Tibial artery (tissue), 4 donors: ENCODE results near the gene TPPP3.
A peak's percentile ranks its signal among the peaks of the same experiment; 100 is the strongest.
"Not testable (repeated sequence)": the region's sequence is repeated elsewhere in the genome, so short reads cannot be mapped to it uniquely, and the experiment has no call there.

Experiments
- DNase-seq, 2 donors: peaks; one replicate each; pipeline ENCODE4 v3.0.0-alpha.2; 2019
- H3K27ac ChIP-seq, 2 donors: fragments of 200-600 bp; sonication (generic) in 1 of 2; 1 replicate in 1 of 2; 2 replicates in 1 of 2; pipeline ENCODE4 v1.5.1; 2018 to 2019; ENCODE audit warnings: mild to moderate bottlenecking in 1 of 2
- H3K27me3 ChIP-seq, 2 donors: fragments of 200-600 bp; sonication (generic) in 1 of 2; one replicate each; pipeline versions ENCODE4 v1.5.1 to v1.6.0; 2016 to 2019
- H3K36me3 ChIP-seq, 3 donors: fragments of 200-600 bp; sonication (generic) in 2 of 3; one replicate each; pipeline ENCODE4 v1.5.1; 2016 to 2019; ENCODE audit warnings: mild to moderate bottlenecking in 2 of 3
- H3K4me1 ChIP-seq, 4 donors: fragments of 200-600 bp; sonication (generic) in 2 of 4; 1 replicate in 3 of 4; 2 replicates in 1 of 4; pipeline ENCODE4 v1.5.1; 2016 to 2019
- H3K4me3 ChIP-seq, 2 donors: fragments of 200-600 bp; sonication (generic) in 1 of 2; 1 replicate in 1 of 2; 2 replicates in 1 of 2; pipeline ENCODE4 v1.5.1; 2018 to 2019; ENCODE audit warnings: mild to moderate bottlenecking in 2 of 2
- H3K9me3 ChIP-seq, 3 donors: fragments of 200-600 bp; sonication (generic) in 1 of 3; one replicate each; pipeline ENCODE4 v1.5.1; 2016 to 2019
- intact Hi-C: fragments of 100-400 bp; cut with DNase I; formaldehyde crosslinking; loops from one replicate; pipeline ENCODE4 v1.15.0; 2023; ENCODE audit warnings: low total_unique reads
- TF ChIP-seq, protein P1 (sequence below), 2 experiments: fragments of 200-600 bp in 1 of 2; fragments of 450-650 bp in 1 of 2; IDR thresholded peaks; one replicate each; pipeline ENCODE4 v1.5.1; 2017 to 2019; ENCODE audit warnings: antibody characterized with exemption in 2 of 2, mild to moderate bottlenecking in 1 of 2, moderate library complexity in 1 of 2

Gene TPPP3

DNA sequence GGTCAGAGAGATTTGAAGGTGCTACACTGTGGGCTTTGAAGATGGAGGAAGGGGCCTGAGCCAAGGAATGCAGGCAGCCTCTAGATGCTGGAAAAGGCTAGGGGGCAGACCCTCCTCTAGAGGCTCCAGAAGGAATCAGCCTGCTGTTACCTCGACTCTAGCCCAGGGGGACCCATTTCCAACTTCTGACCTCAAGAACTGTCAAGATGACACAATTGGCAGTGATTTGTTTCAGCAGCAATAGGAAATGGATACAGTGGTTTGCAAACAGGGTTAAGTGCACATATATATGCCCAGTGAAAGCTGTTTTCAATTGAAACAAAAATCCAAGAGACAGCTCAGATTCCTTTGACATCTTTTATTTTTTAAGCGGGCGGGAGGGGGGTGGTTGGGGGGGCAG, 26.6 kb upstream of the TPPP3 start:
- no peak for DNase-seq
- Histone ChIP-seq H3K4me3 (no peak overlapping the region), H3K9me3 (no peaks in the 10 kb centered on the region), H3K27ac (no peak overlapping the region), H3K27me3 (peaks cover 0 to 11% of the 10 kb centered on the region in 2 donors), H3K36me3 (no peaks in the 10 kb centered on the region), H3K4me1 (peaks cover 0 to 15% (median 12%) of the 10 kb centered on the region in 4 donors)
- TF ChIP-seq, protein P1, sequence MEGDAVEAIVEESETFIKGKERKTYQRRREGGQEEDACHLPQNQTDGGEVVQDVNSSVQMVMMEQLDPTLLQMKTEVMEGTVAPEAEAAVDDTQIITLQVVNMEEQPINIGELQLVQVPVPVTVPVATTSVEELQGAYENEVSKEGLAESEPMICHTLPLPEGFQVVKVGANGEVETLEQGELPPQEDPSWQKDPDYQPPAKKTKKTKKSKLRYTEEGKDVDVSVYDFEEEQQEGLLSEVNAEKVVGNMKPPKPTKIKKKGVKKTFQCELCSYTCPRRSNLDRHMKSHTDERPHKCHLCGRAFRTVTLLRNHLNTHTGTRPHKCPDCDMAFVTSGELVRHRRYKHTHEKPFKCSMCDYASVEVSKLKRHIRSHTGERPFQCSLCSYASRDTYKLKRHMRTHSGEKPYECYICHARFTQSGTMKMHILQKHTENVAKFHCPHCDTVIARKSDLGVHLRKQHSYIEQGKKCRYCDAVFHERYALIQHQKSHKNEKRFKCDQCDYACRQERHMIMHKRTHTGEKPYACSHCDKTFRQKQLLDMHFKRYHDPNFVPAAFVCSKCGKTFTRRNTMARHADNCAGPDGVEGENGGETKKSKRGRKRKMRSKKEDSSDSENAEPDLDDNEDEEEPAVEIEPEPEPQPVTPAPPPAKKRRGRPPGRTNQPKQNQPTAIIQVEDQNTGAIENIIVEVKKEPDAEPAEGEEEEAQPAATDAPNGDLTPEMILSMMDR (IDR thresholded peaks at IDR 0.05), result no peak
- intact Hi-C loops, result no loop called here

DNA sequence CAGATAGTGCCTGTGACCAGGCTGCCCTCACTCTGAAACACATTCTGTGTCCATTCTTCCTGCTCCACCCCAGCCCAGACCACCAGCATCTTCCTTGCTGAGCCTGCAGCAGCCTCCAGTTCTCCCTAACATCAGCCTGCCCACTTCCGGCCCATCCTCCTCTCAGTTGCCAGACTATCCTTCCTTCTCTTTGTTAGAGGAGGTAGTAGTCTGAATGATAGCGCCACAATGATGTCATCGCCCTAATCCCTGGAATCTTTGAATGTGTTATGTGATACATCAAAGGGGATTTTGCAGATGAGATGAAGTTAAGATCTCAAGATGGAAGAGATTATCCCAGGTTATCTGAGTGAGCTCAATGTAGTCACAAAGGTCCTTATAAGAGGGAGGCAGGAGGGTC, 26.2 kb upstream of the TPPP3 start:
- Histone ChIP-seq H3K4me3 (no peak overlapping the region), H3K36me3 (no peaks in the 10 kb centered on the region), H3K9me3 (no peaks in the 10 kb centered on the region), H3K4me1 (peaks cover 0 to 19% (median 12%) of the 10 kb centered on the region in 4 donors), H3K27me3 (peaks cover 0 to 7% of the 10 kb centered on the region in 2 donors), H3K27ac (no peak overlapping the region)
- intact Hi-C loops, result no loop called here
- TF ChIP-seq, protein P1 (IDR thresholded peaks at IDR 0.05), result no peak
- no peak for DNase-seq

DNA sequence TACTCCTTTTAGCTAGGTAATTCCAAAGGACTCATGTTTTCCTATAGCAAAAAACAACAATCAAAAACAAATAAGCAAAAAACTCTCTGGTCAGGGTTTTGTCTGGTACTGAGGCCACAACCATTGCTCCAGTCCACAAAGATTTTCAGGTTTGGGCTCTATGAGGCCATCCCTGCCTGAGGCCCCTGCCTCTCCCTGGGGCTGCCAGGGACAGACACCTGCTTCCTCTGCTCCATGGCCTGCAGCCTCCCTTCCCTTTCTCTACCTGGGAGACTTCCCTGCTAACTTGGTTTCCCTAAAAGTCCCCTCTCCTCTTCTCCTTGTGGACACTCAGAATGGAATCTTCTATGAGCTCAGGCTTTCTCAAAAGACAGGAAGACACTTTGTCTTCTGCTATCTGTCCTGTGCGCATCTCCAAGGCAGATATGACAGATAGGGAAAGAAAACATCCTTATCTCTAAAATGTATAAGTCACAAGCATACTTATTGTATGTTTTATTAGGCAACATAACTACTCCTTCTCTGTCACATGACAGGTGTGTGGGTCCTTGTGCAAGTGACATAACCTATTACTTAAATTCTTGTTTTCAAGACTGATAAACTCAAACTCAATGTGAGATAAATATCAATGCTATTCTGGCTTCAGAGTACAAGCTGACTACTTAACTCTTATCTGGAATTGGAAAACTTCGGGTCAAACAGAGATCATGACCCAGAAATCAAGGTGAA, 24.2 kb upstream of the TPPP3 start:
- H3K9me3 ChIP-seq, result no peaks in the 10 kb centered on the region
- no peak overlapping the region for H3K27ac ChIP-seq
- DNase-seq, result no peak
- no peaks in the 10 kb centered on the region for H3K27me3 ChIP-seq
- intact Hi-C loops, result no loop called here
- H3K4me1 ChIP-seq, result peaks cover 0 to 19% (median 12%) of the 10 kb centered on the region in 4 donors
- TF ChIP-seq, protein P1 (IDR thresholded peaks at IDR 0.05), result no peak
- H3K36me3 ChIP-seq, result no peaks in the 10 kb centered on the region
- H3K4me3 ChIP-seq, result no peak overlapping the region

DNA sequence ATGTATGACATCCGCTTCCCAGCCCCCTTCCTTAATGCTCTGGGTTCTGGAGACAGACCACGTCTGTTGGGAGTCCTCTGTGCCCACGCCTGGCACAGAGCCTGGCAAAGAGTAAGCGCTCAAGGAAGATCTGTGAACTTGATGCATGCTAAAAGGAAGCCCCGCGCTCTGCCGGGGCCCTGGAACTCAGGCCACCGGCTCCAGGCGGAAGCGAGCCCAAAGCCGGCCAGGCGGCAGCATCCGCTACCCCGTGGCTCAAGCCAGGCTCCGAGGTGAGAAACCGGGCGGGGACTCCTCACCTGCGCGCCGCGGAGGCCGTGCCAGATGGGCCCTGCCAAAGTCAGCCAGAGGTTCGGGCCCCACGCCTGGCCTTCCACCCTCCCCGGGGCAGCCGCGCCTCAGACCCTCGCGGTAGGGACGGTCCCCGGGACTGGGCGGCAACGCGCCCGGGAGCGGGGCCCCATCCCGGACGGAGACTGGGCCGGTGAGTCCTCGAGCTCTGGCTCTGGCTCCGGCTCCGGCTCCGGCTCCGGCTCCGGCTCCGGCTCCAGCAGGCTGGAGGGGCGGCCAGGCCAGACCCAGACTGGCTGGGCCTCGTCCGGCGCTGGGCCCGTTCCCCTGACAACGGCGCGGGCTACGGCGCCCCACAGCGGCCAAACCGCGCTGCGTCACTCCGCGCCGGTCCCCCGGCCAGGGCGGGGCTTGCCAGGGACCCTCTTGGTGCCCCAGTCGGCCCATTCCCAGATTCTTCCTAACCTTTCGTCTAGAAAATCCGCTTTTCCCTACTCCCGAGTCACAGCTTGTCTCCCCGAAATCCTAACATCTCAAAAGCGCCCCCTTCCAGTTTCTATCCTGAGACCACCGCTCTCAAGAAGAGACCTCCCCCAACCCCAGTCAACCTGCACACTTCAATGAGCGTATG, 22.8 kb upstream of the TPPP3 start, which contains the start of gene ZDHHC1:
Gene ZDHHC1, minus strand, starts transcription at position 606 of the 922 bp plus-strand sequence. CDS start 8,702 bp downstream, outside the sequence.
- TF ChIP-seq, protein P1 (IDR thresholded peaks at IDR 0.05), result peak; percentile 39 to 40
- H3K27ac ChIP-seq, result peak within 1 kb of the TSS; percentile 82
- no peaks in the 10 kb centered on the region for H3K9me3 ChIP-seq
- H3K36me3 ChIP-seq, result no peaks in the 10 kb centered on the region
- peak; percentile 60 to 81 for DNase-seq
- intact Hi-C loops, result no loop called here
- H3K4me3 ChIP-seq, result peak within 1 kb of the TSS; percentile 73 to 88
- H3K27me3 ChIP-seq, result no peaks in the 10 kb centered on the region
- peaks cover 0 to 19% (median 12%) of the 10 kb centered on the region in 4 donors for H3K4me1 ChIP-seq

DNA sequence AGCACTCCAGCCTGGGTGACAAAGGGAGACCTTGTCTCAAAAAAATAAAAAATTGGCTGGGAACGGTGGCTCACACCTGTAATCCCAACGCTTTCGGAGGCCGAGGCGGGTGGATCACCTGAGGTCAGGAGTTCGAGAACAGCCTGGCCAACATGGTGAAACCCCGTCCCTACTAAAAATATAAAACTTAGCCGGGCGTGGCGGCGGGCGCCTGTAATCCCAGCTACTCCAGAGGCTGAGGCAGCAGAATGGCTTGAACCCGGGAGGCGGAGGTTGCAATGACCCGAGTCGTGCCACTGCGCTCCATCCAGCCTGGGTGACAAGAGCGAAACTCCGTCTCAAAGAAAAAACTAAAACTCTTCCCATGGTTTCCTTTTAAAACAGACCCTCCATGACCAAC, 22.1 kb upstream of the TPPP3 start:
- H3K9me3 ChIP-seq, DNase-seq, intact Hi-C loops, H3K27me3 ChIP-seq, H3K36me3 ChIP-seq: not testable (repeated sequence)
- peaks cover 0 to 19% (median 12%) of the 10 kb centered on the region in 4 donors for H3K4me1 ChIP-seq
- H3K4me3 ChIP-seq, result peak overlapping the region; percentile 73 to 88
- H3K27ac ChIP-seq, result peak overlapping the region; percentile 82
